ENCODE data around the gene LRRC9.

DNA sequence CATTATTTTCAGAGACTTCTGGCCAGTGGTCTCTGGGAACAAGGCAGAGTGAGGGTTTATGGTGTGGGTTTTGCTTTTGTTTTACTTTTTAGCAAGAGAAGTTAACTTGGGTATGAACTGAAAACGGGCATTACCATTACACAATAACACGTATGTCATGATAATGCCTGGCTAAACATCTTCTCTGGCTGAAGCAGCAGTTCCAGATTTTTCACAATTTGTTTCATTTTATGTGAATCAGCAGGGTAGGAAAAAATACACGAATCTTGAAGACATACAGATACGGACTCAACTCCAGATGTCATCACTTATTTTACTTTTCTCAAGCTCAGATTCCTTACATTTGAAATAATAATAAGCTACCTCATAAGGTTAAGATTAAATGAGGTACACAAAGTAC lies 169.3 kb downstream of the LRRC9 start:
- TF ChIP-seq, protein P1, sequence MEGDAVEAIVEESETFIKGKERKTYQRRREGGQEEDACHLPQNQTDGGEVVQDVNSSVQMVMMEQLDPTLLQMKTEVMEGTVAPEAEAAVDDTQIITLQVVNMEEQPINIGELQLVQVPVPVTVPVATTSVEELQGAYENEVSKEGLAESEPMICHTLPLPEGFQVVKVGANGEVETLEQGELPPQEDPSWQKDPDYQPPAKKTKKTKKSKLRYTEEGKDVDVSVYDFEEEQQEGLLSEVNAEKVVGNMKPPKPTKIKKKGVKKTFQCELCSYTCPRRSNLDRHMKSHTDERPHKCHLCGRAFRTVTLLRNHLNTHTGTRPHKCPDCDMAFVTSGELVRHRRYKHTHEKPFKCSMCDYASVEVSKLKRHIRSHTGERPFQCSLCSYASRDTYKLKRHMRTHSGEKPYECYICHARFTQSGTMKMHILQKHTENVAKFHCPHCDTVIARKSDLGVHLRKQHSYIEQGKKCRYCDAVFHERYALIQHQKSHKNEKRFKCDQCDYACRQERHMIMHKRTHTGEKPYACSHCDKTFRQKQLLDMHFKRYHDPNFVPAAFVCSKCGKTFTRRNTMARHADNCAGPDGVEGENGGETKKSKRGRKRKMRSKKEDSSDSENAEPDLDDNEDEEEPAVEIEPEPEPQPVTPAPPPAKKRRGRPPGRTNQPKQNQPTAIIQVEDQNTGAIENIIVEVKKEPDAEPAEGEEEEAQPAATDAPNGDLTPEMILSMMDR (IDR thresholded peaks at IDR 0.05), result no peak
- TF ChIP-seq ZFX (IDR thresholded peaks at IDR 0.05; ENCODE audit: borderline replicate concordance), result no peak

Measured in 22Rv1 (cell line).